GM18868 (cell line): Measurements from ENCODE around the gene FNTB.

ENCODE experiments used
- ATAC-seq: cut with Tn5 transposase; IDR thresholded peaks from one replicate; pipeline ENCODE4 v1.9.1; 2021; ENCODE audit warnings: mild to moderate bottlenecking, moderate library complexity; ENCODE audit not compliant: unreplicated experiment

The FNTB gene, protein sequence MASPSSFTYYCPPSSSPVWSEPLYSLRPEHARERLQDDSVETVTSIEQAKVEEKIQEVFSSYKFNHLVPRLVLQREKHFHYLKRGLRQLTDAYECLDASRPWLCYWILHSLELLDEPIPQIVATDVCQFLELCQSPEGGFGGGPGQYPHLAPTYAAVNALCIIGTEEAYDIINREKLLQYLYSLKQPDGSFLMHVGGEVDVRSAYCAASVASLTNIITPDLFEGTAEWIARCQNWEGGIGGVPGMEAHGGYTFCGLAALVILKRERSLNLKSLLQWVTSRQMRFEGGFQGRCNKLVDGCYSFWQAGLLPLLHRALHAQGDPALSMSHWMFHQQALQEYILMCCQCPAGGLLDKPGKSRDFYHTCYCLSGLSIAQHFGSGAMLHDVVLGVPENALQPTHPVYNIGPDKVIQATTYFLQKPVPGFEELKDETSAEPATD

DNA sequence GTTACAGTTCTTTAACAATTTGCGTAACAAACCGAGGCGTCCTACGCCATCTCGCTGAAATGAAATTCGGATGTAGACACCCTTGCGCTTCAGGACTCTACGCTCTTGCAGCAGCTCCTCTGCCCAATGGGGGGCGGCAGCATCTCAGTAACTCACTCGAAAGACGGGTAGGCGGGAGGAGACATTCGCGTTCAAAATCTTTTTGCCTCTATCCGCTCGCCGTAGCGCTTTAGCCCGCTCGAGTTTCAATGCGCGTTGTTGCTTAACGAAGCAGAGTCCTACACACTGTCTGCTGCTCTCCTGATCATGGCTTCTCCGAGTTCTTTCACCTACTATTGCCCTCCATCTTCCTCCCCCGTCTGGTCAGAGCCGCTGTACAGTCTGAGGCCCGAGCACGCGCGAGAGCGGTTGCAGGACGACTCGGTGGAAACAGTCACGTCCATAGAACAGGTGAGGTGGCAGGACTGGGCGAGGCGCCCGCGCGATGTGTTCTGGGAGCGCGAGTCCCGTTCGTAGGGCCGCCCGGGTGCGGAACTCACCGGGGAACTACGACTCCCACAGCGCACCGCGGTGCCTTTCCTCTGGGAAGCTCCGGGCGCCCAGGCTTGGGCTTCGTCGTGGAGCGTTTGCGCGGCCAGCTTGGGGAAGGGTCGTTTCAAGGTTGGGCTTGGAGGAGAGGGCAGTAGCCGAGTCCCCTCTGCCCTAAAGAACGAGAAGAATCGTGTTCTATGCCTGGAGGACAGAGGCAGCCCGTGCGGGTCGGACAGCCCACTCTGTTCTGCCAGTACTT lies at the start of gene FNTB:
TSS of gene FNTB (plus strand) at position 248 of the 790 bp plus-strand sequence. CDS start at position 307, 59 bp downstream.
- peak; percentile 92 for ATAC-seq

DNA sequence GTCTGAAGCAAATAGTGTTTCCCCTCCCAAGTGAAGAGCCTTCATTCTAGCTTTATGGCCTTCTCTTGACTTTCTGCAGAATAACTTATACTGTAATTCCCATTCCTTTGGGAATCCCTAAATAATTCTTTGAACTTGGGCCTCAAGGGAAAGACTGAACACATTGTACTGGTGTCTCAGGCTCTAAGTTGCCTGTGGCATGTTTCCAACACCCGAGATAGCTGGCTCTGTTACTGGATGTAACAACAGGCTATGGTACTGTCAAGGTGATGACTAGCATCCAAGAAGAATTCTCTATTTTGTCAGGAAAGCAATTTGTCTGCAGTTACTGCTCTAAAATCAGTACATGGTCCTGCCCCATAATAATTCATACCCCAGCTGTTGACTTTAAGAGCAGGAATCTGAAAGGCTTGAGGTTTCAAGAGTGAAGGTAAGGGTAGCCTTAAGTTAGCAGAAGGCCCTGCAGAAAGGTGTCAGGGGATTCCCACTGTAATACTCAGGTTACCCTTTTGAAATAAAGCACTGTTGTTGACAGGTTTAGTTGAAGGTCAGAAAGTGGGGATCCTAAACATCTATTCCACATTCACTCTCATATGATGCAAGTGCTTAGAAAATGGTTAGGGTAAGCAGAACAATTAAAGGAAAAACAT lies 49.4 kb upstream of the FNTB start:
- no peak for ATAC-seq

- no peak for ATAC-seq
Observed at GRCh38 chr14:64937821-64938193, 48.9 kb upstream of the FNTB start.

DNA sequence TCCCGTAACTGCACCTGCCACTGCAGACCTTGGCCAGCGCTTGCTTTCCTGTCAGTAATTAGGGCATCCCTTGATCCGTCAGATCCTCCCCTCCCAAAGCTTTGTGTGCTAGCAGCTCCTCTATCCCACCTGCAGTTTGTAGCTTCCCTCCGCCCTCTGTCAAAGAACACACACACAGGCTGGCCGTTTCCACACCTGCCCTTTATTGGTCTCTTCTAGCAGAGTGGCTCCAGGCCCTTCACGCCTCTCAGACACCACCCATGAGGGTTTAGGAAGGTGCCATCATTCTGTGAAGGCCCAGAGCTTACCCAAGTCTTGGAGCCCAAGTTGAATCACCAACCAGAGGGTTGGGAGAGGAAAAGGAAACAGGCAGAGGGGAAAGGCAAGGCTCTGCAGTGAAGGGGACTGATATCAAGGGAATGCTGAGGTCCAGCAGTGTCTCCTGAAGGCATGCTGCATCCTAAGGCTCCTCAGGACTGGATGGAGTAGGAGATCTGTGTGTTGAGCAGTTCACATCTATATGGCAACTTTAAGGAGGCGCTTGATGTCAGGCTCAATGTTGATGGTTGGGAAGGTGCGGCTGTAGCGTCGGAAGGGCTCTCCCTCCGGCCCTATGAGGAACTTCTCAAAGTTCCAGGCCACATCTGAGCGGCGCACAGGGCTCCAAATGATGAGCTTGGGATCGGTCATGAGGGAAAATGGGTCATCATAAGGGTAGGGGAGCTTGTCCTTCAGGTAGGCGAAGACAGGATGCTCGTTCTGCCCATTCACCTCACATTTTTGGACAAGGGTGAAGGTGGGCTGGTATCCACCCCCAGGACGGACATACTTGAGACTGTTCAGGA lies 47.5 kb upstream of the FNTB start:
- ATAC-seq: no peak

GRCh38 chr14:64939817-64940190 lies 46.9 kb upstream of the FNTB start:
- no peak for ATAC-seq

DNA sequence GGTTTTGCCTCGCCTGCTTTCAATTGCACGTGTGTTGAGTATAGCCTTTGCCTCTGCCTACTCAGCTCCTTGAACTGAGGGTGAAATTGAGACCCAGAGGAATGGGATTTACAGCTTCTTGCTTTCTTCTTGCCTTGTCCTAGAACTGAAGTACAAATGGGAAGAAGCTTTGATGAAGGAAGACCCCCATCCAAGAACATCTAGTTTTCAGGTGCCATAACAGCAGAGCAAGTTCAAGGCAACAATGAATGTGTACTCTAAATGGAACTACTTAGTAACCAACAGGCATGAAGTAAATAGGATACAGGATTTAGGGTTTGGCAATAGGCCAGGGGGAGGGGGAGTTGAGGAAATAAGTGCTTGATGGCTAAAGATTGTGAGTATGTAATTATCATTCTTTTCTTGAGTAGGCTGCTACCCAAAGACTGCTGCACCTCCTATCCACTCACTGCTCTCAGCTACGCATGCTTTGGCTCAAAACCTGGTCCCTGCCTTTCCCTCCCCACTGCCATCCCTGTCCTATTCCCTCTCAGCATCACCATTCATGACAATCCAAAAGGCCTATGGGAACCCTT lies 46.3 kb upstream of the FNTB start:
- no peak for ATAC-seq

GRCh38 chr14:64942531-64943111 lies 44.1 kb upstream of the FNTB start, which contains the start of gene GPX2:
TSS of gene GPX2 (minus strand) at chr14:64942745. CDS start at chr14:64942726, 19 bp downstream.
- ATAC-seq: no peak

GRCh38 chr14:64943556-64943955 lies 43.1 kb upstream of the FNTB start:
- ATAC-seq: no peak

DNA sequence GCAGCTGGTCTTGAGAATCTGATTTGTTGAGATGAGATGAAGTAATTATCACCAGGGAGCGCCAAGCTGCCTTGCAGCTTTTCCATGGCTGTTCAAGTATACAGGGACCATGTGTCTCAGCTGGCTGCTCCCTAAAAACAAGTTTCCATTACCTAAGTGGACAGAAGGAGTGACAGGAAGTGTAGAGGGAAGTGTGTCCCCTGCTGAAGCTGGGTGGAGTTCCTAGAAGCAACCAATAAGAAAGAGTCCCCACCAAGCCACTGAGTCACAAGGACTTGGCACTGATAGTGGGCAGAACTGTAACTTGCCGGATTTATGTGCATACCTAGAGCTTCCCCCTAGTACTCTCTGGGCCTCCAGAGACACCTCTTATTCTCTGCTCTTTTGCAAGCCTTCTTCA lies 42.7 kb upstream of the FNTB start:
- ATAC-seq: no peak

DNA sequence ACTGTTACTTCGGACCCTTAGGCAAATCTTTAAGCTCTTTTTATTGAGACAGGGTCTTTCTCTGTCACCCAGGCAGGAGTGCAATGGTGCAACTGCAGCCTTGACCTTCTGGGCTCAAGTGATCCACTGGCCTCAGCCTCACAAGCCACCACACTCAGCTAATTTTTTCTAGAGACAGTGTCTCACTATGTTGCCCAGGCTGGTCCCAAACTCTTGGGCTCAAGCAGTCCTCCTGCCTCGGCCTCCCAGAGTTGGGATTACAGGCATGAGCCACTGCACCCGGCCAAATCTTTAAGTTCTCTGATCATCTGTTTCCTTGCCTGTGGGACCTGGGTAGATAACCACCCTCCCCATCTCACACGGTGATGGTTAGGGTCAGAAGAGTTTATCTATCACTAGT lies 41.8 kb upstream of the FNTB start:
- ATAC-seq: no peak

DNA sequence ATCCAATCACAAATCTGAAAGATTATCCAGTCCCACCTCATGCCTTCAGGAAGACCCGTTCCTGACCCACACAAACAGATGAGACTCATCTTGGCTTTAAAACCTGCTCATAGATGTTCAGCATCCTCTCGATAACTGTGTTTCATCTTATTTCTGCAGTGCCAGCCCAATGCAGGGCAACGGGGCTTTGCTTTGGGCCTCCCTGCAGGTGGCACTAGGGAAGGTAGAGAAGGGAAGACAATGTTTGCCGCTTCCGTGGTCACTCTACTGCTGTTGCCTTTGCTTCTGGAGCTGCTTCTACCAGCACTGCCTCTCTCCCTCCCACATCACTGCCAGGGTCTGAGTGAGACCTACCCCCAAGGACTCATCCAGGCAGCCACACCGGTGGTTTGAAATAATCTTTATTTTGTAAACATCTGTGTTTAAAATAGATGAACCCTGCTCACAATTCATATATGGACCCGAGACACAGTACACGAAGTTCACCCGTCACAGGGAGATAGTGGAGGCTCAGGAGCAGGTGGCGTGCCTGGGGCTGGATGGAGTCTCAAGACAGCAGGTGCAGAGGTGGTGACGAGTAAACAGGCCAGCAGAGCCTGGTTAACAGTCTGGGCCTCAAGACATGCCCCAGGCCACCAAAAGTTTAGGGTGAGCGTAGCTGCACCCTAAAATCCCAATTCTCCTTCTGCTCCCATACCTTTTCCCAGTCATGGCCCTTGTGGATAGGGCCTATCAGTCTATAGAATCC lies 41.1 kb upstream of the FNTB start:
- no peak for ATAC-seq

GRCh38 chr14:64946310-64947045 lies 40.2 kb upstream of the FNTB start:
- ATAC-seq: no peak

DNA sequence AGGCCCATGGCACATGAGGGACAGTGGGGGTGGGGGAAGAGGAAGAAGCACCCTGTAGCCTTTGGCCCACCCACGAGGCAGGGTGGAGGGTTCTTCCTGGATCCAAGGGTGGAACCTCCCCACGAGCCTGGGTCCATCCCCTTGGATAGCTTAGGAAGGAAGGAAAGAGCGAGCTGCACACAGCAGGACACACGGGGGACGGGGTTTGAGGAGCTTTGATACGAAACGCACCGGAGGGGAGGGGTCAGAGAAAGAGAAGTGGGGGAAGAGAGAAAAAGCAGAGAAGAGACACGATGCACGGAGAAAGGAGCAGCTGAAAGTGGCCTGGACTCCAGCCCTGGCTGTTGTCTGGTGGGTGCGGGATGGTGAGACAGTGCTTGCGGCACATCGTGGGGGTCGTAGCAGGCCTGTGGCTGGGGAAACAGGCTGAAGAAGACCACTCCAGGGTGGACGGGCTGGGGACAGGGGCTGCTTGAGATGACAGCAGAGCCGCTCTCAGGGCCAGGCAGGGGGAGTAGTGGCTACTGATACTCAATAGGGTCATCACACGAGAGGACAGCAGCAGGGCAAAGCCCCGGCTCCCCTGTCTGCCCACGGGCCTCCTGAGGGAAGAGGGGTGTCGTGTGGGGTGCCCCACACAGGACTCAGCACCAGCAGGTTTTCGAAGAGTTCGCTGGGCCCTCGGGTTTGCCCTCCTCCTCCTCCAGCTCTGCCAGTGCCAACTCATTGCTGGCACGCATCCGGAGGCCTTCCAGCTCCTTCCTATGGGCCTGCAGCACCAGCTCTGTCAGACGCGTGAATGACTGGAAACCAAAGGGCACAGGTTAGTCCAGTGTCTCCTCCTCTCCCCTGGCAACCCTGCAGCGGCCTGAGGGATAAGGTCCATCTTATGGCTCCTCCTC lies 38.7 kb upstream of the FNTB start:
- no peak for ATAC-seq

GRCh38 chr14:64948612-64949210 lies 38.0 kb upstream of the FNTB start:
- ATAC-seq: no peak

GRCh38 chr14:64950889-64951288 lies 35.8 kb upstream of the FNTB start:
- no peak for ATAC-seq

DNA sequence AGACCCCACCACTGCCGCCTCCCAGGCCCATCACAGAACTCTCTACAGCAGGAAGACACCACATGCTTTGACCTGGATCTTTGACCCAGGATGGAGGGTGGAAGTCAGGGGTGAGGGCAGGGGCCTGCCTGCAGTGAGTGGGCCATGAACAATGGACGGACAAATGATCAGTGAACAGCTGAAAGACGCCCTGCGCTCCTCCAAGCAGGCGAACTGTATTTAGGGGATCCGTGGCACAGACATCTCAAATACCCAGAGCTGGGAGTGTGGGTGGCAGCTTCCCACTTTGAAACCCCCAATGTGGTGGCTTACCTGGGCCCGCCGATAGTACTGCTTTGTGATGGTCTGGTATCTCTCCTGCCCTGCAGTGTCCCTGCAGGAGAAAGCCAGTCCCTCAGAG lies 35.4 kb upstream of the FNTB start:
- no peak for ATAC-seq

GRCh38 chr14:64951724-64952123 lies 35.0 kb upstream of the FNTB start:
- ATAC-seq: no peak
